Mesothelial cell of epicardium (in vitro differentiated cells): Measurements from ENCODE around the gene BRAP. TPM values are rescaled to one million over a fixed set of nuclear protein-coding genes. Genes with fewer than 3 reads are reported as not detected.
A peak's percentile ranks its signal among the peaks of the same experiment; 100 is the strongest.
"Not testable (repeated sequence)": the region's sequence is repeated elsewhere in the genome, so short reads cannot be mapped to it uniquely, and the experiment has no call there.

Experiments used
- DNase-seq, 2 experiments: peaks; one replicate each; pipeline ENCODE4 v3.0.0; 2021; ENCODE audit warnings: low spot score in 2 of 2; ENCODE audit not compliant: unreplicated experiment in 2 of 2
- H3K27ac Mint-ChIP-seq: 2 replicates; pipeline ENCODE4 v1.8.0; 2021; ENCODE audit warnings: mixed read lengths
- H3K27me3 Mint-ChIP-seq: 2 replicates; pipeline ENCODE4 v1.8.0; 2021; ENCODE audit warnings: low read depth, mixed read lengths
- H3K36me3 Mint-ChIP-seq: 2 replicates; pipeline ENCODE4 v1.8.0; 2021; ENCODE audit warnings: mixed read lengths
- H3K4me1 Mint-ChIP-seq: 2 replicates; pipeline ENCODE4 v1.8.0; 2021; ENCODE audit warnings: mixed read lengths
- H3K4me3 Mint-ChIP-seq: 2 replicates; pipeline ENCODE4 v1.8.0; 2021; ENCODE audit warnings: mild to moderate bottlenecking, moderate library complexity, mixed read lengths
- H3K9me3 Mint-ChIP-seq: 2 replicates; pipeline ENCODE4 v1.8.0; 2021; ENCODE audit warnings: mixed read lengths
- CTCF ChIP-seq: fragments of 200-600 bp; sonication (generic); IDR thresholded peaks from one replicate; pipeline ENCODE4 v1.5.0; 2021; ENCODE audit warnings: antibody characterized with exemption; ENCODE audit not compliant: unreplicated experiment
- total RNA-seq: library from RNA; stranded (reverse); gene quantifications from 3 replicates; pipeline ENCODE4 v1.2.1, GENCODE V29; 2021

Gene BRAP
- total RNA-seq, result 18.6 to 20.5 TPM (median 19.5 TPM) in 3 replicates

GRCh38 chr12:111685811-111686573, at the start of gene BRAP, which contains the start of gene ACAD10:
Gene BRAP (minus strand): TSS chr12:111685956. CDS start chr12:111685792, 164 bp downstream.
Gene ACAD10 (plus strand): TSS chr12:111686053. CDS start chr12:111692710, 6,657 bp downstream.
- DNase-seq, result peak; percentile 82 to 95
- Mint-ChIP-seq H3K36me3 (peaks cover 14% of the 10 kb centered on the region), H3K27ac (peak within 1 kb of the TSS; percentile 98), H3K4me1 (peaks cover 24% of the 10 kb centered on the region), H3K4me3 (peak within 1 kb of the TSS; percentile 97), H3K9me3 (no peaks in the 10 kb centered on the region), H3K27me3 (no peaks in the 10 kb centered on the region)
- no peak for TF ChIP-seq CTCF

GRCh38 chr12:111733340-111733915, 47.7 kb upstream of the BRAP start:
- H3K27me3 Mint-ChIP-seq, result no peaks in the 10 kb centered on the region
- H3K27ac Mint-ChIP-seq, result no peak overlapping the region
- no peaks in the 10 kb centered on the region for H3K9me3 Mint-ChIP-seq
- no peak overlapping the region for H3K4me3 Mint-ChIP-seq
- TF ChIP-seq CTCF, result no peak
- peaks cover 30% of the 10 kb centered on the region for H3K36me3 Mint-ChIP-seq
- H3K4me1 Mint-ChIP-seq, result no peaks in the 10 kb centered on the region
- DNase-seq, result no peak

GRCh38 chr12:111732786-111733185, 47.0 kb upstream of the BRAP start:
- H3K27me3 Mint-ChIP-seq, result no peaks in the 10 kb centered on the region
- H3K4me1 Mint-ChIP-seq, result no peaks in the 10 kb centered on the region
- DNase-seq, result no peak
- no peak for TF ChIP-seq CTCF
- no peaks in the 10 kb centered on the region for H3K9me3 Mint-ChIP-seq
- H3K4me3 Mint-ChIP-seq, result no peak overlapping the region
- no peak overlapping the region for H3K27ac Mint-ChIP-seq
- peaks cover 31% of the 10 kb centered on the region for H3K36me3 Mint-ChIP-seq

GRCh38 chr12:111730420-111730819, 44.7 kb upstream of the BRAP start:
- Mint-ChIP-seq H3K4me3 (no peak overlapping the region), H3K36me3 (peaks cover 33% of the 10 kb centered on the region), H3K9me3 (no peaks in the 10 kb centered on the region), H3K27me3 (no peaks in the 10 kb centered on the region), H3K4me1 (no peaks in the 10 kb centered on the region), H3K27ac (no peak overlapping the region)
- no peak for TF ChIP-seq CTCF
- DNase-seq, result no peak

- peaks cover 34% of the 10 kb centered on the region for H3K36me3 Mint-ChIP-seq
- H3K9me3 Mint-ChIP-seq, result no peaks in the 10 kb centered on the region
- H3K27me3 Mint-ChIP-seq, result no peaks in the 10 kb centered on the region
- no peak for DNase-seq
- H3K4me1 Mint-ChIP-seq, result no peaks in the 10 kb centered on the region
- TF ChIP-seq CTCF, result no peak
- H3K4me3 Mint-ChIP-seq, result no peak overlapping the region
- H3K27ac Mint-ChIP-seq, result no peak overlapping the region
These were observed 43.0 kb upstream of the BRAP start for GRCh38 chr12:111728795-111729194.

- DNase-seq, H3K27me3 Mint-ChIP-seq, H3K27ac Mint-ChIP-seq, H3K4me1 Mint-ChIP-seq, H3K9me3 Mint-ChIP-seq, H3K4me3 Mint-ChIP-seq: not testable (repeated sequence)
- peaks cover 29% of the 10 kb centered on the region for H3K36me3 Mint-ChIP-seq
These were observed 38.0 kb upstream of the BRAP start for GRCh38 chr12:111723646-111724360.
